ENCODE data around the gene PRPF6.

The PRPF6 gene

DNA sequence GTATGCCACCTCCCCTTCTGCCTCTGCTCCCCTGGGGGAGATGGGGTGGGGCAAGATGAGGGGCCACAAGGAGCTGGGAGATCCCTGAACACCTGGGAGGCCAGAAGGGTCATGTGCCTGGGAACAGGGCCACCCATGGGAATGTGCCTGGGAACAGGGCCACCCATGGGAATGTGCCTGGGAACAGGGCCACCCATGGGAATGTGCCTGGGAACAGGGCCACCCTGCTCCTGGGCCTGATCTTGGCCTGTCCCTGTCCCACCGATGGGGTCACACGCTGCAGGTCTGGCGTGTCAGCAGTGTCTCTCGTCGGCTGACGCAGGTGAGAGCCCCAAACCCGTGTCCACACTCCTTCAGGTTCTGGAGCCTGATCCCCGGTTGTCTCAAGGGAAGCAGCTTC, 94.0 kb downstream of the PRPF6 start:
- no peak for ATAC-seq (replicated peaks)
- Mint-ChIP-seq H3K4me1 (ENCODE audit: low read depth in 2 of 2) (peaks cover 9 to 33% of the 10 kb centered on the region in 2 donors), H3K27ac (no peak overlapping the region), H3K9me3 (no peaks in the 10 kb centered on the region), H3K4me3 (no peak overlapping the region), H3K27me3 (no peaks in the 10 kb centered on the region), H3K36me3 (ENCODE audit: insufficient read depth) (peaks cover 42% of the 10 kb centered on the region)
- no peak for DNase-seq

GRCh38 chr20:64075556-64075955, 94.6 kb downstream of the PRPF6 start:
- H3K9me3 Mint-ChIP-seq = no peaks in the 10 kb centered on the region
- H3K4me1 Mint-ChIP-seq (ENCODE audit: low read depth in 2 of 2) = peaks cover 12 to 38% of the 10 kb centered on the region in 2 donors
- peak overlapping the region in 1 of 2 donors; percentile 90 for H3K27ac Mint-ChIP-seq
- peaks cover 47% of the 10 kb centered on the region for H3K36me3 Mint-ChIP-seq (ENCODE audit: insufficient read depth)
- DNase-seq = no peak
- H3K27me3 Mint-ChIP-seq = no peaks in the 10 kb centered on the region
- peak overlapping the region in 1 of 2 donors; percentile 95 for H3K4me3 Mint-ChIP-seq
- no peak for ATAC-seq (replicated peaks)

- peaks cover 17 to 39% of the 10 kb centered on the region in 2 donors for H3K4me1 Mint-ChIP-seq (ENCODE audit: low read depth in 2 of 2)
- peaks cover 42% of the 10 kb centered on the region for H3K36me3 Mint-ChIP-seq (ENCODE audit: insufficient read depth)
- ATAC-seq (replicated peaks) (no peak), DNase-seq (no peak)
- no peaks in the 10 kb centered on the region for H3K27me3 Mint-ChIP-seq
- peak overlapping the region; percentile 92 to 95 for H3K4me3 Mint-ChIP-seq
- peak overlapping the region; percentile 87 to 90 for H3K27ac Mint-ChIP-seq
- H3K9me3 Mint-ChIP-seq = no peaks in the 10 kb centered on the region
These were observed 95.4 kb downstream of the PRPF6 start for GRCh38 chr20:64076061-64076997.

GRCh38 chr20:64077094-64077493, 96.2 kb downstream of the PRPF6 start:
- Mint-ChIP-seq H3K27me3 (no peaks in the 10 kb centered on the region), H3K27ac (peak overlapping the region; percentile 87 to 90), H3K4me3 (peak overlapping the region; percentile 92 to 95), H3K36me3 (ENCODE audit: insufficient read depth) (peaks cover 37% of the 10 kb centered on the region), H3K4me1 (ENCODE audit: low read depth in 2 of 2) (peaks cover 22 to 43% of the 10 kb centered on the region in 2 donors), H3K9me3 (no peaks in the 10 kb centered on the region)
- DNase-seq (no peak), ATAC-seq (replicated peaks) (no peak)

GRCh38 chr20:64077541-64077875, 96.6 kb downstream of the PRPF6 start:
- Mint-ChIP-seq H3K4me1 (ENCODE audit: low read depth in 2 of 2) (peaks cover 22 to 42% of the 10 kb centered on the region in 2 donors), H3K27me3 (no peaks in the 10 kb centered on the region), H3K27ac (peak overlapping the region; percentile 87 to 90), H3K4me3 (peak overlapping the region; percentile 92 to 95), H3K36me3 (ENCODE audit: insufficient read depth) (peaks cover 40% of the 10 kb centered on the region), H3K9me3 (no peaks in the 10 kb centered on the region)
- no peak for ATAC-seq (replicated peaks)
- DNase-seq = no peak

DNA sequence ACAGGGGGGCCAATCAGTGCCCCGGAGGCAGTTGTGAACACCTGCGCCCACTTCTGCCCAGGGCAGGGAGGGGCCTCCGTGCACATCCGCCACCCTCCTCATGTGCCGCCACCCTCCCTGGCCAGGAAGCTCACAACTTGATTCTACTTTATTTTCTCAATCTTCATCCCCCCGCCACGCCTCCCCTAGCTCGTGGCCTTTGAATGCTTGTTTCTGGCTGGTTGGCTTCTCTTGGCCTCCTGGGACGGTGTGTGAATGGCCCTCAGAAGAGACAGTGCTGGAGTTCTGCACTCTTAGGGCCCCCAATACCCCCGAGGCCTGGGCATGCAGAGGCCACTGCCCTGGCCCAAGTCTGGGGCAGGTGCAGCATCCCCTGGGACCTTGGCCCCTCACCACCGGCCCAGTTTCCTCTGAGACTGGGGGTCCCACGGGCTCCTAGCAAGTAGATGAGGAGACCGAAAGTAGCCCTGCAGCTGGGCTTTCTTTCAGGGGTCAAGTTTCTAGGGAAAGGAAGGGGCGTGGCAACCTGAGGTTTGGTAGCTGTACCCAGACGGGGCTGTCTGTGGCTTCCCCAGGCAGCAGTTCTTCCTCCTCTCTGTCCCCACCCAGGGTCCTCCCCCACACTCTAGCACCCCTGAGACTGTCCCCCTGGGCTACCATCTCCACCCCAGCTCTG, 97.1 kb downstream of the PRPF6 start:
- Mint-ChIP-seq H3K4me1 (ENCODE audit: low read depth in 2 of 2) (peaks cover 26 to 43% of the 10 kb centered on the region in 2 donors), H3K4me3 (peak overlapping the region; percentile 92 to 95), H3K9me3 (no peaks in the 10 kb centered on the region), H3K27me3 (no peaks in the 10 kb centered on the region), H3K27ac (peak overlapping the region; percentile 87 to 90), H3K36me3 (ENCODE audit: insufficient read depth) (peaks cover 40% of the 10 kb centered on the region)
- DNase-seq (peak; percentile 58 to 67 (median 61)), ATAC-seq (replicated peaks) (peak; percentile 61)

GRCh38 chr20:64078934-64079272, 98.0 kb downstream of the PRPF6 start:
- Mint-ChIP-seq H3K9me3 (no peaks in the 10 kb centered on the region), H3K4me1 (ENCODE audit: low read depth in 2 of 2) (peaks cover 30 to 46% of the 10 kb centered on the region in 2 donors), H3K27ac (peak overlapping the region; percentile 87 to 90), H3K36me3 (ENCODE audit: insufficient read depth) (peaks cover 35% of the 10 kb centered on the region), H3K27me3 (no peaks in the 10 kb centered on the region), H3K4me3 (peak overlapping the region; percentile 92 to 95)
- ATAC-seq (replicated peaks) (no peak), DNase-seq (no peak)

- Mint-ChIP-seq H3K4me3 (peak within 1 kb of the TSS; percentile 92 to 95), H3K4me1 (ENCODE audit: low read depth in 2 of 2) (peaks cover 30 to 49% of the 10 kb centered on the region in 2 donors), H3K36me3 (ENCODE audit: insufficient read depth) (peaks cover 31% of the 10 kb centered on the region), H3K27me3 (no peaks in the 10 kb centered on the region), H3K27ac (peak within 1 kb of the TSS; percentile 87 to 91), H3K9me3 (no peaks in the 10 kb centered on the region)
- peak; percentile 56 to 60 (median 56) for DNase-seq
- ATAC-seq (replicated peaks) = peak; percentile 26
These were observed 98.5 kb downstream of the PRPF6 start, which contains the start of gene RGS19 for GRCh38 chr20:64079273-64080012. Gene RGS19, minus strand, starts transcription at chr20:64079518. Its CDS starts 2,632 bp downstream, at chr20:64076886.

- no peaks in the 10 kb centered on the region for H3K9me3 Mint-ChIP-seq
- H3K27ac Mint-ChIP-seq = peak within 1 kb of the TSS; percentile 87 to 91
- H3K36me3 Mint-ChIP-seq (ENCODE audit: insufficient read depth) = peaks cover 30% of the 10 kb centered on the region
- DNase-seq (peak; percentile 56 to 64 (median 63)), ATAC-seq (replicated peaks) (peak; percentile 63)
- peak within 1 kb of the TSS; percentile 92 to 95 for H3K4me3 Mint-ChIP-seq
- peaks cover 30 to 49% of the 10 kb centered on the region in 2 donors for H3K4me1 Mint-ChIP-seq (ENCODE audit: low read depth in 2 of 2)
- H3K27me3 Mint-ChIP-seq = no peaks in the 10 kb centered on the region
These were observed 99.3 kb downstream of the PRPF6 start, which contains the start of gene OPRL1 for GRCh38 chr20:64080013-64080812. Gene OPRL1, plus strand, starts transcription at chr20:64080082. Its CDS starts 12,639 bp downstream, at chr20:64092721.

DNA sequence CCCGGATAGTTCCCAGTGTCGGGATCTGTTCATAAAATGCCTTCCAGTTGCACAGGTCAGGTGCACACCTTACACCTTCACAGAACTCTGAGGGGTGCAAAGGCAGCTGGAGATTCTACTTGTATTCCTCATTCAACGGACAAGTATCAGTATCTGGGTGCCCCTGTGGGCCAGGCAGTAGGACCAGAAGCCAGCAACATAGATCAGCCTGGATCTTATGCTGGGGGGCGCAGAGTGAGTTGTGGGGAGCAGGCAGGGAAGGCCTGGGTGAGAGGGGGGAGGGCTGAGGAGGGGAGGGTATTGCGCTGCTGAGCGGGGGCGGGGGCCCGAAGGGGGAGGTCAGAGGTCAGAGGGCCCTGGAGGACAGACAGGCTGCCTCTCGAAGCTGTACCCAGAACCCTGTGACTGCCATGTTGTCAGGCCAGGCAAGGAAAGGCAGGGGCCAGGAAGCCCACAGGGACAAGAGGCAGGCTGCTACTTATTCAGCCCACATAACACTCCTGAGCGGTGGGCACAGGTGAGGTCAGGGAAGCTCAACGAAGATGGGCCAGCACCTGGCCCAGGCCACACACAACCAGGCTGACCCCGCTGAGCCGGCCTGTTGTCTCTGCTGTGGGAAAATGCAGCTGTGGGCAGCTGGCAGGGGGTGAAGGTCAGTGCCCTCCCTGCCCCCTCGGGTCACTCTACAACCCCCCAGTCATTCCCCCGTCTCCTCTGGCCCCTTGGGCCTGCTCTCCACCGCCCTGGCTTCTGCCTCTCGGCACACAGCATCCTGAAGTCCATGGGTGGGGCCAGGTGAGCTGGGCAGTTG, 100.1 kb downstream of the PRPF6 start:
- no peaks in the 10 kb centered on the region for H3K27me3 Mint-ChIP-seq
- no peaks in the 10 kb centered on the region for H3K9me3 Mint-ChIP-seq
- peaks cover 22% of the 10 kb centered on the region for H3K36me3 Mint-ChIP-seq (ENCODE audit: insufficient read depth)
- ATAC-seq (replicated peaks) (no peak), DNase-seq (no peak)
- peaks cover 30 to 43% of the 10 kb centered on the region in 2 donors for H3K4me1 Mint-ChIP-seq (ENCODE audit: low read depth in 2 of 2)
- H3K4me3 Mint-ChIP-seq = peak overlapping the region; percentile 74 to 80
- peak overlapping the region; percentile 79 to 91 for H3K27ac Mint-ChIP-seq

DNA sequence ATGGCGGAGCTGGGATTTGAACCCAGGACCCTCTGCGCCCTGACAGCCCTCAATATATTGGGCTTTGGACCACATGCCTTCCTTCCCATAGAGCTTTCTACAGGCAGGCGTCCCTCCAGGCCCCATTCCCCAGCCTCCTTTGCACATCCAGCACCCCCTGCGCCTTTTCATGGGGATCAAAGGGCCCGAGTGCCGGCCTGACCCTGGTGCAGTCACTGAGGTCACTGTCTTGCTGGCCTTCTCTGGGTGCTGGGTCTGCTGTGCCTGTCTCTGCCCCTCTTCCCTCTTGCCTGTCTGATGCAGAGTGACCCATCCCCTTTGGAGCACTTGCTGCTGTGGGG, 100.7 kb downstream of the PRPF6 start:
- no peak for DNase-seq
- H3K27ac Mint-ChIP-seq = peak overlapping the region; percentile 72
- peaks cover 16% of the 10 kb centered on the region for H3K36me3 Mint-ChIP-seq (ENCODE audit: insufficient read depth)
- no peak for ATAC-seq (replicated peaks)
- H3K9me3 Mint-ChIP-seq = no peaks in the 10 kb centered on the region
- H3K4me1 Mint-ChIP-seq (ENCODE audit: low read depth in 2 of 2) = peaks cover 30 to 43% of the 10 kb centered on the region in 2 donors
- peak overlapping the region in 1 of 2 donors; percentile 80 for H3K4me3 Mint-ChIP-seq
- H3K27me3 Mint-ChIP-seq = no peaks in the 10 kb centered on the region
